ENCODE results near the gene PIGX.

The PIGX gene

GRCh38 chr3:196711838-196712513, at the start of gene PIGX, which contains the start of gene CEP19:
Gene PIGX, plus strand, starts transcription at chr3:196712377.
Gene CEP19, minus strand, starts transcription at chr3:196712250. Its CDS starts 3,593 bp downstream, at chr3:196708657.
- DNase-seq = peak; percentile 42

- no peak for DNase-seq
These were observed 49.2 kb upstream of the PIGX start for GRCh38 chr3:196662711-196663571.

GRCh38 chr3:196666001-196666867, 45.9 kb upstream of the PIGX start:
- DNase-seq = peak; percentile 83

GRCh38 chr3:196667056-196667825, 44.9 kb upstream of the PIGX start:
- DNase-seq = no peak

- no peak for DNase-seq
These were observed 41.8 kb upstream of the PIGX start for GRCh38 chr3:196670339-196670738.

- DNase-seq = no peak
These were observed 38.5 kb upstream of the PIGX start for GRCh38 chr3:196673632-196674031.

GRCh38 chr3:196677353-196677752, 34.8 kb upstream of the PIGX start:
- no peak for DNase-seq

- DNase-seq = no peak
These were observed 34.2 kb upstream of the PIGX start for GRCh38 chr3:196677931-196678330.

GRCh38 chr3:196684548-196685407, 27.4 kb upstream of the PIGX start:
- DNase-seq = peak; percentile 60

- DNase-seq = no peak
These were observed 25.7 kb upstream of the PIGX start for GRCh38 chr3:196686436-196686835.

- no peak for DNase-seq
These were observed 23.8 kb upstream of the PIGX start for GRCh38 chr3:196688349-196688748.

- DNase-seq = no peak
These were observed 22.1 kb upstream of the PIGX start for GRCh38 chr3:196689941-196690660.

GRCh38 chr3:196691386-196691785, 20.8 kb upstream of the PIGX start:
- no peak for DNase-seq

- DNase-seq = no peak
These were observed 18.0 kb upstream of the PIGX start for GRCh38 chr3:196694202-196694638.

GRCh38 chr3:196694941-196695848, 17.0 kb upstream of the PIGX start:
- no peak for DNase-seq

GRCh38 chr3:196695849-196696226, 16.3 kb upstream of the PIGX start:
- DNase-seq = no peak

- DNase-seq = no peak
These were observed 14.9 kb upstream of the PIGX start for GRCh38 chr3:196697270-196697669.

GRCh38 chr3:196699749-196700148, 12.4 kb upstream of the PIGX start:
- DNase-seq = no peak

GRCh38 chr3:196700801-196701200, 11.4 kb upstream of the PIGX start:
- DNase-seq = no peak

GRCh38 chr3:196706327-196706726, 5.8 kb upstream of the PIGX start:
- DNase-seq = no peak
